Measurements from ENCODE around the gene CLEC5A. TPM values are rescaled to one million over a fixed set of nuclear protein-coding genes. Genes with fewer than 3 reads are reported as not detected.
"Not testable (repeated sequence)": the region's sequence is repeated elsewhere in the genome, so short reads cannot be mapped to it uniquely, and the experiment has no call there.

CLEC5A gene
- total RNA-seq, 1 donor from 2014 or later = 0.52 TPM

DNA sequence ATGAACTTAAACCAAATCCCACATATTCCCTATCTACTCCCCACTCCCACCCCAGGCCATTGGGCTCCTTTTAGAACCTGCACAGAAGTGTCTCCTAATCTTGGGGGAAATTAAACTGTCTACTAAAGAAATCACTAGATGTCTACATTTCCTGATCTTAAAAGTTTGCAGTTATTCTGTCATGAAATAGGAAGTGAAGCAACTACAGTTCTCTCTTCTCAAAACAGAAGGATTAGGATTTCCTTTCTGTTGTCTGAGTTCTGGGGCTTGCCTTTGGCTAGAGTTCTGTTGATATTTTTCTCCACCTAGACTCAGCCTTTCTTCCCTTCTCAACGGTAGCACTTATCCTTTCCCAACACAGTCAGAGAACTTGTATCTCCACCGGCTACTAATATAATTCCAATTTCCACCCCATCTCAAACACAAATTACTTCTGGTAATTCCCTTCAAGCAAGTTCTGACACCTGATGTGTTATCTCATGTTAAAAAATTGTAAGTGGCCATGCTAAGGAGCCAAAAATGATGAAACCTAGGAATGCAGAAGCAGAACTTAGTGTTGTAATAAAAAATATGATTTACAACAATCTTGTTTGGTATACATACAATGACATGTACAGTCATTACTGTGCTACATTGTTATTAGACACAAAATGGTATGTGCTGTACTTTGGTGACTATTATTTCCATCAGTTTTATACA lies 18.5 kb downstream of the CLEC5A start:
- H3K27me3 ChIP-seq (ENCODE audit: control insufficient read depth in 3 of 3, insufficient read depth in 3 of 3, low read length in 3 of 3) = no peaks in the 10 kb centered on the region
- no peaks in the 10 kb centered on the region for H3K9me3 ChIP-seq (ENCODE audit: control insufficient read depth in 3 of 3, low read length in 3 of 3)
- H3K9ac ChIP-seq (ENCODE audit: low read depth in 1 of 3, low read length in 3 of 3) = no peak overlapping the region
- no peak overlapping the region for H3K27ac ChIP-seq (ENCODE audit: low read depth, low read length)
- H3K36me3 ChIP-seq (ENCODE audit: control insufficient read depth in 3 of 3, insufficient read depth in 3 of 3, low read length in 3 of 3) = no peaks in the 10 kb centered on the region
- no peak overlapping the region for H3K4me3 ChIP-seq (ENCODE audit: low read length in 3 of 3)
- no peaks in the 10 kb centered on the region for H3K4me1 ChIP-seq (ENCODE audit: control insufficient read depth in 3 of 3, insufficient read depth in 3 of 3, low read length in 3 of 3)

DNA sequence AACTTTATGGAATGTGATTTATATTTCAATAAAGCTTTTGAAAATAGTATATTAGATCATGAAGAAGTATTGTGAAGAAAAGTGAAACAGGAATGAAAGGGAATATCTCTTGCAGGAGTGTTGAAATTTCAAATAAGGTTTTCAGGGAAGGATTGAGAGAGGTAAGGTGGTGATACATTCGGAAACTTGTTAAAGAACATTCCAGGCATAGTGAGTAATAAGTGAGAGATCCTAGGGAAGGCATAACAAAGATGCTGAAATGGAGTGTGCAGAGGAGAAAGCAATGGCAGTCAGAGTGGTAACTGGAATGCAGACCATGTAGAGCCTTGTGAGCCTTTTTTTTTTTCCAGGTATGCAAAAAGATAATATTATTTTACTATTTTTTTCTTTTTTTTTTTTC lies 26.5 kb downstream of the CLEC5A start:
- Histone ChIP-seq H3K36me3 (ENCODE audit: control insufficient read depth in 3 of 3, insufficient read depth in 3 of 3, low read length in 3 of 3) (no peaks in the 10 kb centered on the region), H3K4me3 (ENCODE audit: low read length in 3 of 3) (no peak overlapping the region), H3K27ac (ENCODE audit: low read depth, low read length) (no peak overlapping the region), H3K27me3 (ENCODE audit: control insufficient read depth in 3 of 3, insufficient read depth in 3 of 3, low read length in 3 of 3) (no peaks in the 10 kb centered on the region), H3K9me3 (ENCODE audit: control insufficient read depth in 3 of 3, low read length in 3 of 3) (no peaks in the 10 kb centered on the region), H3K4me1 (ENCODE audit: control insufficient read depth in 3 of 3, insufficient read depth in 3 of 3, low read length in 3 of 3) (no peaks in the 10 kb centered on the region), H3K9ac (ENCODE audit: low read depth in 1 of 3, low read length in 3 of 3) (no peak overlapping the region)

DNA sequence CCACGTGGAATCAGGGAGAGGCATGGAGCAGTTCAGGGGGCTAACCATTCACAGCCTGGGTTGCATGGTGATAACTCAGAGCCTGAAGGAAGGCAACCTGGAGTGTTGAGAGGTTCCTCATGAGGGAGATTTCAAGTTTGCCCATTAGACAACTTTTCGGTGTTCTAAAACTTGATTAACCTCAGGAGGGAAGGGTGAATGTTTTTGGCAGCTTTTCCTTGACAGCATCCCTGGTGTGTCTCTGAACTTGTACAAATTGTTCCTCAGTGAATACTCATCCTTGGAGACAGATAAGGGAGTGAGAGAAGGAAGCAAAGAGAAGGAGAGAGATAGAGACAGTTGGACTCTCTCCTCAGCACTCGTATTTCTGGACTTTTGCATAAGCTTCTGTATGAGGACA lies 30.7 kb downstream of the CLEC5A start, which contains the start of gene OR9A4:
OR9A4 (plus strand) TSS at position 301 of the 400 bp plus-strand sequence. CDS start 2,477 bp downstream, outside the sequence.
- Histone ChIP-seq H3K9ac (ENCODE audit: low read depth in 1 of 3, low read length in 3 of 3) (no peak within 1 kb of the TSS), H3K27me3 (ENCODE audit: control insufficient read depth in 3 of 3, insufficient read depth in 3 of 3, low read length in 3 of 3) (no peaks in the 10 kb centered on the region), H3K27ac (ENCODE audit: low read depth, low read length) (no peak within 1 kb of the TSS), H3K4me3 (ENCODE audit: low read length in 3 of 3) (no peak within 1 kb of the TSS), H3K36me3 (ENCODE audit: control insufficient read depth in 3 of 3, insufficient read depth in 3 of 3, low read length in 3 of 3) (no peaks in the 10 kb centered on the region), H3K9me3 (ENCODE audit: control insufficient read depth in 3 of 3, low read length in 3 of 3) (no peaks in the 10 kb centered on the region), H3K4me1 (ENCODE audit: control insufficient read depth in 3 of 3, insufficient read depth in 3 of 3, low read length in 3 of 3) (no peaks in the 10 kb centered on the region)

DNA sequence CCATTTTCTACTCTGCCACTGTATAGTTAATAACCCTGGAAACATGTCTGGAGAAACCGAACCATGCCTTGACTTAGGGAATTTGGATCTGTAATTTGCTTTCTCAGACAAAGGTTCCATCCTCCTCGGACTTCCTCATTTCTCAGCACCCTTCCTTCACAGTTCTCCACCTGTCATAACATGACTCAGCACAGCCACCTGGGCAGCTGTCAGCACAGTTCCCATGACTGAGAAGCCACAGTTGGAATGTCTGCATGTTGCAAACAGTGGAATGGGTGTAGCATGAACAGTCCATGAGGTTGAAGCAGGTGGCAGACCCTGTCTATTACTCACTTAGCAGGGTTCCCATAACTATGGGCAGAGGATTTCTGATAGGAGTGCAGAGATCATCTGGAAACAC lies 31.2 kb downstream of the CLEC5A start:
- no peak overlapping the region for H3K9ac ChIP-seq (ENCODE audit: low read depth in 1 of 3, low read length in 3 of 3)
- no peaks in the 10 kb centered on the region for H3K9me3 ChIP-seq (ENCODE audit: control insufficient read depth in 3 of 3, low read length in 3 of 3)
- no peak overlapping the region for H3K27ac ChIP-seq (ENCODE audit: low read depth, low read length)
- no peaks in the 10 kb centered on the region for H3K36me3 ChIP-seq (ENCODE audit: control insufficient read depth in 3 of 3, insufficient read depth in 3 of 3, low read length in 3 of 3)
- no peaks in the 10 kb centered on the region for H3K27me3 ChIP-seq (ENCODE audit: control insufficient read depth in 3 of 3, insufficient read depth in 3 of 3, low read length in 3 of 3)
- H3K4me3 ChIP-seq (ENCODE audit: low read length in 3 of 3) = no peak overlapping the region
- H3K4me1 ChIP-seq (ENCODE audit: control insufficient read depth in 3 of 3, insufficient read depth in 3 of 3, low read length in 3 of 3) = no peaks in the 10 kb centered on the region

- no peaks in the 10 kb centered on the region for H3K27me3 ChIP-seq (ENCODE audit: control insufficient read depth in 3 of 3, insufficient read depth in 3 of 3, low read length in 3 of 3)
- H3K36me3 ChIP-seq (ENCODE audit: control insufficient read depth in 3 of 3, insufficient read depth in 3 of 3, low read length in 3 of 3) = no peaks in the 10 kb centered on the region
- no peak overlapping the region for H3K4me3 ChIP-seq (ENCODE audit: low read length in 3 of 3)
- no peak overlapping the region for H3K9ac ChIP-seq (ENCODE audit: low read depth in 1 of 3, low read length in 3 of 3)
- H3K27ac ChIP-seq (ENCODE audit: low read depth, low read length) = no peak overlapping the region
- H3K4me1 ChIP-seq (ENCODE audit: control insufficient read depth in 3 of 3, insufficient read depth in 3 of 3, low read length in 3 of 3) = no peaks in the 10 kb centered on the region
- no peaks in the 10 kb centered on the region for H3K9me3 ChIP-seq (ENCODE audit: control insufficient read depth in 3 of 3, low read length in 3 of 3)
Measured at GRCh38 chr7:141911391-141911790, 35.4 kb downstream of the CLEC5A start.

- no peak overlapping the region for H3K27ac ChIP-seq (ENCODE audit: low read depth, low read length)
- H3K4me3 ChIP-seq (ENCODE audit: low read length in 3 of 3) = no peak overlapping the region
- H3K36me3 ChIP-seq (ENCODE audit: control insufficient read depth in 3 of 3, insufficient read depth in 3 of 3, low read length in 3 of 3) = no peaks in the 10 kb centered on the region
- H3K9me3 ChIP-seq (ENCODE audit: control insufficient read depth in 3 of 3, low read length in 3 of 3) = no peaks in the 10 kb centered on the region
- no peaks in the 10 kb centered on the region for H3K4me1 ChIP-seq (ENCODE audit: control insufficient read depth in 3 of 3, insufficient read depth in 3 of 3, low read length in 3 of 3)
- H3K9ac ChIP-seq (ENCODE audit: low read depth in 1 of 3, low read length in 3 of 3) = no peak overlapping the region
- H3K27me3 ChIP-seq (ENCODE audit: control insufficient read depth in 3 of 3, insufficient read depth in 3 of 3, low read length in 3 of 3) = no peaks in the 10 kb centered on the region
Measured at GRCh38 chr7:141906285-141906684, 40.5 kb downstream of the CLEC5A start.

- H3K9ac ChIP-seq (ENCODE audit: low read depth in 1 of 3, low read length in 3 of 3); H3K4me1 ChIP-seq (ENCODE audit: control insufficient read depth in 3 of 3, insufficient read depth in 3 of 3, low read length in 3 of 3); H3K9me3 ChIP-seq (ENCODE audit: control insufficient read depth in 3 of 3, low read length in 3 of 3); H3K36me3 ChIP-seq (ENCODE audit: control insufficient read depth in 3 of 3, insufficient read depth in 3 of 3, low read length in 3 of 3); H3K4me3 ChIP-seq (ENCODE audit: low read length in 3 of 3); H3K27me3 ChIP-seq (ENCODE audit: control insufficient read depth in 3 of 3, insufficient read depth in 3 of 3, low read length in 3 of 3); H3K27ac ChIP-seq (ENCODE audit: low read depth, low read length): not testable (repeated sequence)
Measured at GRCh38 chr7:141899366-141899765, 47.4 kb downstream of the CLEC5A start.

GRCh38 chr7:141891336-141891735 lies 55.4 kb downstream of the CLEC5A start:
- no peak overlapping the region for H3K9ac ChIP-seq (ENCODE audit: low read depth in 1 of 3, low read length in 3 of 3)
- no peaks in the 10 kb centered on the region for H3K9me3 ChIP-seq (ENCODE audit: control insufficient read depth in 3 of 3, low read length in 3 of 3)
- H3K4me3 ChIP-seq (ENCODE audit: low read length in 3 of 3) = no peak overlapping the region
- H3K4me1 ChIP-seq (ENCODE audit: control insufficient read depth in 3 of 3, insufficient read depth in 3 of 3, low read length in 3 of 3) = no peaks in the 10 kb centered on the region
- no peaks in the 10 kb centered on the region for H3K27me3 ChIP-seq (ENCODE audit: control insufficient read depth in 3 of 3, insufficient read depth in 3 of 3, low read length in 3 of 3)
- no peak overlapping the region for H3K27ac ChIP-seq (ENCODE audit: low read depth, low read length)
- no peaks in the 10 kb centered on the region for H3K36me3 ChIP-seq (ENCODE audit: control insufficient read depth in 3 of 3, insufficient read depth in 3 of 3, low read length in 3 of 3)

DNA sequence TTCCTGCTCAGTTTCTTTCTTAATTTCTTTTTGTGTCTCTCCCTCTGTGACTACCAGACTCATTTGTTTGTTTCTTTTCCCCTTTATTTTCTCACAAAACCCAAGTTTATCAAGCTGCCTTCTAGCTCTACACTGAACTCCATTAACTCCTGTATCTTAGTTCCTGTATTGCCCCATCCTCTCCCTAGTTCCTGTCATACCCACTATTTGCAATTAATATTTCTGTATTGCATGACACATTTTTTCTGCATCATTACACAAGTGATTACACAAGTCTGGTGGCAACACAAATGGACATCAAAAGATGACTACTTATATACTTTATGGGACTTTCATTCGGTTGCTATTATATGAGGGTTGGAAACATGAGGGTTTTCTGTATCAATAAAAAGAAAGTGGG lies 57.5 kb downstream of the CLEC5A start:
- no peak overlapping the region for H3K27ac ChIP-seq (ENCODE audit: low read depth, low read length)
- no peak overlapping the region for H3K4me3 ChIP-seq (ENCODE audit: low read length in 3 of 3)
- H3K9me3 ChIP-seq (ENCODE audit: control insufficient read depth in 3 of 3, low read length in 3 of 3) = no peaks in the 10 kb centered on the region
- H3K36me3 ChIP-seq (ENCODE audit: control insufficient read depth in 3 of 3, insufficient read depth in 3 of 3, low read length in 3 of 3) = no peaks in the 10 kb centered on the region
- no peaks in the 10 kb centered on the region for H3K27me3 ChIP-seq (ENCODE audit: control insufficient read depth in 3 of 3, insufficient read depth in 3 of 3, low read length in 3 of 3)
- H3K9ac ChIP-seq (ENCODE audit: low read depth in 1 of 3, low read length in 3 of 3) = no peak overlapping the region
- no peaks in the 10 kb centered on the region for H3K4me1 ChIP-seq (ENCODE audit: control insufficient read depth in 3 of 3, insufficient read depth in 3 of 3, low read length in 3 of 3)

DNA sequence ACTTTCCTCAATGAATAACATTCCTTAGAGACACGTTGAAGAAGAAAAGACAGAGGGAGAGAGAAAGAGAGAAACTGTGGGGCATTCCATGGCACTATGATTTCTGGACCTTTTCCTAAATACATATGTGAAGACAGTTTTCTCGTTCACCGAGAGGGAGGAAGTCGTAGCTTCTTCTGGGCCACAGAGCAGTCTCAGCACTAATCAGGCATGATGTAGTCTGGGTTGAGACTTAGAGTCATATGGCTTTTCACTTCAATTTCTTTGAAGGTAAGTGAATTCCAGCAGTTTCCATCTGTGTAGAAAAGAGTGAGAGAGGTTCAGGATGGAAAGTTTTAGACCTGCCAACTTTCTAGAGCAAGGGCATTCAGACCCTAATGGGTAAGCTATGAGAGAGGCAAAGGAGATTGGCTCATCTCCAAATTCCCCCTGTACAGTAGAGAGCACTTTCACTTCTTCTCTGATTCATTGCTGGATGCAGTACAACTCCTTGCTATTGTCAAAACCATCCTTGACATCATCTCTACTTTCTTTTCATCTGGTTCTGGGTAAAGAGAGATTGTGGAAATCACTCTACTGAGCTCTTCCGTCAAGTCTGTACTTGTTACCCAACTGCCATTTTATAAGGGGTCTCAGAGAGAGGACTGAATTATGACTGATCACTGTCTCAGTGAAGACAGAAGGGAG lies 62.1 kb downstream of the CLEC5A start:
- Histone ChIP-seq H3K27ac (ENCODE audit: low read depth, low read length) (no peak overlapping the region), H3K9me3 (ENCODE audit: control insufficient read depth in 3 of 3, low read length in 3 of 3) (no peaks in the 10 kb centered on the region), H3K36me3 (ENCODE audit: control insufficient read depth in 3 of 3, insufficient read depth in 3 of 3, low read length in 3 of 3) (no peaks in the 10 kb centered on the region), H3K27me3 (ENCODE audit: control insufficient read depth in 3 of 3, insufficient read depth in 3 of 3, low read length in 3 of 3) (no peaks in the 10 kb centered on the region), H3K4me1 (ENCODE audit: control insufficient read depth in 3 of 3, insufficient read depth in 3 of 3, low read length in 3 of 3) (no peaks in the 10 kb centered on the region), H3K9ac (ENCODE audit: low read depth in 1 of 3, low read length in 3 of 3) (no peak overlapping the region), H3K4me3 (ENCODE audit: low read length in 3 of 3) (no peak overlapping the region)
